Vagina (tissue), 2 donors: ENCODE measurements around the gene RABGAP1L.

Experiments
- CTCF ChIP-seq, 3 experiments: fragments of 450-650 bp in 2 of 3; fragments of 200-600 bp in 1 of 3; sonication (generic) in 1 of 3; IDR thresholded peaks; one replicate each; pipeline ENCODE4 v1.5.1; 2017 to 2019; ENCODE audit warnings: antibody characterized with exemption in 3 of 3, mild to moderate bottlenecking in 2 of 3, moderate library complexity in 2 of 3
- POLR2A ChIP-seq, 2 donors: fragments of 450-650 bp; IDR thresholded peaks; one replicate each; pipeline ENCODE4 v1.6.1; 2017; ENCODE audit warnings: antibody characterized with exemption in 2 of 2, mild to moderate bottlenecking in 2 of 2, moderate library complexity in 2 of 2
- POLR2AphosphoS5 ChIP-seq, 2 donors: sonication (generic); formaldehyde crosslinking; IDR thresholded peaks; one replicate each; pipeline ENCODE4 v1.9.0; 2017; ENCODE audit warnings: antibody characterized with exemption in 2 of 2, mild to moderate bottlenecking in 2 of 2, low read depth in 1 of 2; ENCODE audit not compliant: insufficient read depth in 1 of 2

- TF ChIP-seq CTCF (IDR thresholded peaks at IDR 0.05), result no peak
- no peak for TF ChIP-seq POLR2A (IDR thresholded peaks at IDR 0.05)
- TF ChIP-seq POLR2AphosphoS5 (IDR thresholded peaks at IDR 0.05; ENCODE audit: insufficient read depth in 1 of 2, low read depth in 1 of 2), result no peak
These were observed 504.0 kb downstream of the RABGAP1L start for GRCh38 chr1:174663358-174663757.
